HEK293 (cell line): ENCODE results near the gene FGFR4.

Experiments
- ATF2 ChIP-seq: fragments of 450-650 bp; formaldehyde crosslinking; IDR thresholded peaks from 2 replicates; pipeline ENCODE4 v1.5.1; 2016; ENCODE audit warnings: missing biosample characterization, missing genetic modification characterization, low read depth
- HOXD13 ChIP-seq: sonication (generic); formaldehyde crosslinking; IDR thresholded peaks from 2 replicates; pipeline ENCODE4 v1.8.0; 2022; ENCODE audit warnings: missing genetic modification reagents, borderline replicate concordance
- KLF16 ChIP-seq: fragments of 450-650 bp; formaldehyde crosslinking; IDR thresholded peaks from 2 replicates; pipeline ENCODE4 v1.5.1; 2017; ENCODE audit warnings: missing biosample characterization, missing genetic modification characterization
- KLF17 ChIP-seq: fragments of 450-650 bp; formaldehyde crosslinking; IDR thresholded peaks from 2 replicates; pipeline ENCODE4 v1.5.1; 2016; ENCODE audit warnings: missing biosample characterization, missing genetic modification characterization
- MYNN ChIP-seq: fragments of 450-650 bp; formaldehyde crosslinking; IDR thresholded peaks from 2 replicates; pipeline ENCODE4 v1.5.1; 2016; ENCODE audit warnings: missing biosample characterization, missing genetic modification characterization, borderline replicate concordance
- TSHZ1 ChIP-seq: fragments of 450-650 bp; formaldehyde crosslinking; IDR thresholded peaks from 2 replicates; pipeline ENCODE4 v1.5.1; 2016; ENCODE audit warnings: missing biosample characterization, missing genetic modification characterization, borderline replicate concordance
- WT1 ChIP-seq: fragments of 450-650 bp; formaldehyde crosslinking; IDR thresholded peaks from 2 replicates; pipeline ENCODE4 v1.5.1; 2016; ENCODE audit warnings: missing biosample characterization, missing genetic modification characterization
- ZBTB26 ChIP-seq: fragments of 450-650 bp; formaldehyde crosslinking; optimal IDR thresholded peaks from 2 replicates; pipeline ENCODE3; 2016; ENCODE audit warnings: missing biosample characterization, mild to moderate bottlenecking, missing genetic modification characterization
- ZBTB7A ChIP-seq: fragments of 450-650 bp; formaldehyde crosslinking; IDR thresholded peaks from 2 replicates; pipeline ENCODE4 v1.5.1; 2016; ENCODE audit warnings: low read depth, missing biosample characterization, missing genetic modification characterization
- ZBTB8A ChIP-seq: fragments of 450-650 bp; formaldehyde crosslinking; IDR thresholded peaks from 2 replicates; pipeline ENCODE4 v1.5.1; 2016; ENCODE audit warnings: missing biosample characterization, missing genetic modification characterization
- ZFP37 ChIP-seq: fragments of 450-650 bp; formaldehyde crosslinking; IDR thresholded peaks from 2 replicates; pipeline ENCODE4 v1.5.1; 2016; ENCODE audit warnings: missing biosample characterization, missing genetic modification characterization
- ZFP41 ChIP-seq: fragments of 450-650 bp; formaldehyde crosslinking; IDR thresholded peaks from 2 replicates; pipeline ENCODE4 v1.5.1; 2016; ENCODE audit warnings: missing biosample characterization, missing genetic modification characterization, borderline replicate concordance
- ZFP69B ChIP-seq: fragments of 450-650 bp; formaldehyde crosslinking; IDR thresholded peaks from 2 replicates; pipeline ENCODE4 v1.5.1; 2016; ENCODE audit warnings: missing biosample characterization, missing genetic modification characterization
- ZNF18 ChIP-seq: fragments of 450-650 bp; formaldehyde crosslinking; IDR thresholded peaks from 2 replicates; pipeline ENCODE4 v1.5.1; 2016; ENCODE audit warnings: missing biosample characterization, missing genetic modification characterization
- ZNF223 ChIP-seq: fragments of 450-650 bp; formaldehyde crosslinking; IDR thresholded peaks from 2 replicates; pipeline ENCODE4 v1.5.1; 2016; ENCODE audit warnings: missing biosample characterization, missing genetic modification characterization
- ZNF248 ChIP-seq: fragments of 450-650 bp; formaldehyde crosslinking; IDR thresholded peaks from 2 replicates; pipeline ENCODE4 v1.5.1; 2017; ENCODE audit warnings: missing biosample characterization, missing genetic modification characterization
- ZNF426 ChIP-seq: fragments of 450-650 bp; formaldehyde crosslinking; IDR thresholded peaks from 2 replicates; pipeline ENCODE4 v1.5.1; 2017; ENCODE audit warnings: missing biosample characterization, missing genetic modification characterization, mild to moderate bottlenecking, inconsistent platforms, moderate library complexity
- ZNF518A ChIP-seq: fragments of 450-650 bp; formaldehyde crosslinking; conservative IDR thresholded peaks from 2 replicates; pipeline ENCODE4 v1.5.1; 2016; ENCODE audit warnings: low read depth, missing biosample characterization, missing genetic modification characterization
- ZNF580 ChIP-seq: fragments of 450-650 bp; formaldehyde crosslinking; IDR thresholded peaks from 2 replicates; pipeline ENCODE4 v1.5.1; 2016; ENCODE audit warnings: missing biosample characterization, missing genetic modification characterization
- ZNF645 ChIP-seq: fragments of 450-650 bp; formaldehyde crosslinking; IDR thresholded peaks from 2 replicates; pipeline ENCODE4; 2016; ENCODE audit warnings: missing biosample characterization, missing genetic modification characterization
- ZNF670 ChIP-seq: fragments of 450-650 bp; formaldehyde crosslinking; IDR thresholded peaks from 2 replicates; pipeline ENCODE4 v1.5.1; 2016; ENCODE audit warnings: missing biosample characterization, missing genetic modification characterization, low read depth
- ZNF76 ChIP-seq: fragments of 450-650 bp; formaldehyde crosslinking; IDR thresholded peaks from 2 replicates; pipeline ENCODE4; 2016; ENCODE audit warnings: low read depth, missing biosample characterization, missing genetic modification characterization, borderline replicate concordance
- ZNF785 ChIP-seq: fragments of 450-650 bp; formaldehyde crosslinking; IDR thresholded peaks from 2 replicates; pipeline ENCODE4 v1.5.1; 2016; ENCODE audit warnings: missing biosample characterization, missing genetic modification characterization
- ZNF792 ChIP-seq: fragments of 450-650 bp; formaldehyde crosslinking; IDR thresholded peaks from 2 replicates; pipeline ENCODE4 v1.5.1; 2016; ENCODE audit warnings: missing biosample characterization, missing genetic modification characterization

FGFR4 gene

GRCh38 chr5:177142098-177142611 lies 55.4 kb downstream of the FGFR4 start (continued):
- TF ChIP-seq ZNF518A (tag by site-specific recombination): no peak
- no peak for TF ChIP-seq ZNF645 (tag by site-specific recombination)
- no peak for TF ChIP-seq KLF16 (tag by site-specific recombination)
- TF ChIP-seq ZNF223: no peak
- no peak for TF ChIP-seq ZBTB26 (tag by site-specific recombination)
- no peak for TF ChIP-seq ZNF785 (tag by site-specific recombination)
- TF ChIP-seq ZFP69B (tag by site-specific recombination): no peak
- no peak for TF ChIP-seq ZNF792
- TF ChIP-seq ZNF18 (tag by site-specific recombination): no peak
- no peak for TF ChIP-seq ZNF248 (tag by site-specific recombination)
- no peak for TF ChIP-seq ZBTB7A (tag by site-specific recombination)
- no peak for TF ChIP-seq ZNF580 (tag by site-specific recombination)
- TF ChIP-seq ZNF76 (tag by site-specific recombination): no peak
- TF ChIP-seq ZNF426: no peak
- no peak for TF ChIP-seq MYNN
- TF ChIP-seq KLF17 (tag by site-specific recombination): 0 out of 2 replicates have a peak, but pooled peaks have one; percentile 42
- TF ChIP-seq HOXD13 (CRISPR knock-in tag): no peak
- TF ChIP-seq TSHZ1 (tag by site-specific recombination): peak; percentile 42; the same call in 1 of the 2 replicates
- no peak for TF ChIP-seq ZBTB8A
- TF ChIP-seq ATF2: peak; percentile 96
- TF ChIP-seq ZNF670 (tag by site-specific recombination): no peak
- TF ChIP-seq ZFP37 (tag by site-specific recombination): no peak
- TF ChIP-seq ZFP41 (tag by site-specific recombination): no peak
- peak; percentile 77 for TF ChIP-seq WT1 (tag by site-specific recombination)
